Caki2 (cell line): Measurements from ENCODE around the gene COL4A1. TPM values are rescaled to one million over a fixed set of nuclear protein-coding genes. Genes with fewer than 3 reads are reported as not detected.
A peak's percentile ranks its signal among the peaks of the same experiment; 100 is the strongest.

Experiments used
- DNase-seq: peaks from one replicate; pipeline ENCODE4 v3.0.0-alpha.2; 2015; ENCODE audit warnings: low read depth
- in situ Hi-C: cut with HindIII; loops from 2 replicates; pipeline ENCODE4 v1.10.0; 2016; ENCODE audit warnings: low sequenced_read_pairs, low pct_unique_long_range_greater_than_20kb, mixed read lengths
- total RNA-seq: library from RNA; depleted of rRNA; stranded (reverse); fragments of >200 nt; shearing (Covaris generic); gene quantifications from 2 replicates; pipeline ENCODE4 v1.2.3, GENCODE V29; 2014; ENCODE audit warnings: low replicate concordance

COL4A1 gene
- total RNA-seq, 1 experiment from 2014 or later, result 454 TPM

DNA sequence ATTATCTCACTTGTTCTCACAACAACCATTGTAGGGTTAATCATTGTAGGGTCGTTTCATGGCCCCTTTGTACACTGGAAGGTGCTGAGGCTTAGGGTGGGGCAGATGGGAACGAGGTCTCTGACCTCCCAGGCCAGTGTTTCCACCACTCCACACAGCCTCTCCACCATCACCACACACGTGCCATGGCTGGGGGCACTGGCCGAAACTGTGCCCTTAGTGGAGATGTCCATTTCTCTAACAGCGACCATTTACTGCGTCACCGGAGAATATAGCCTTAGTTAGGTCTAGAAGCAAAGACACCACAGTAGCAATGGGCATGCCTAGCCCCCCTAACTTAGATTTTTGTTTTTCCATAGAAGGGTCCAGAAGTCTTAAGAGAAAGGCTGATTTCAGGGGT is 36.5 kb downstream of the COL4A1 start:
- DNase-seq, result no peak
- in situ Hi-C loops, result no loop called here

DNA sequence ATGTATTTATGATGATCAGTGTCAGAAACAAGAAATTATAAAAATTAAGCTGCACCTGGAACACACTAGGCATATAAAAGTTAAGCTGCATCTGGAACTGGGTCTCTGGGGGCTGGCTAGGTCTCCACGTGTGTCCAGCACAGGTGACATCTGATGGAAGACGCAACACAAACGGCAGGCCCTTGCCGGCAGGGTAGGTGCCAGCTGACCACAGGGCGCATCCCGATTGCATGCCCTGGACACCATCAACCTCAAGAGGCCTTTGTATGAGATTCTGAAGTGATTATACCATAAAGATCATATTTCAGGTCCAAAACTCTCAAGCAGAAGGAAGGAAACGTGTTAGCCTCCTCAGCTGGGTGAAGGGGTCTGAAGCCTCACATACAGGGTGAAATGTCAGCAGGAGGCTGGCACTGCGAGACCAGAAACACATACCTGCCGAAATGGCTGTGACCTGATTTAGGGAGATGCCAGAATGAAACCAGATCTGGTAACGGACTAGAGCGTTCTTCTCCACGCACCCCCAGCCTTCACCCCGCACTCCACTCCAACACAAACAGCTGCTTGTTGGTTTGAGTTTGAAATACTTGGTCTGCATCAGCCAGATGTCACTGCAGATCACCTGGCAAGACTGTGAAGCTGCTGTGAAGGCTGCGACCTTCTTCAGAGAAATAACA is 37.3 kb downstream of the COL4A1 start:
- no peak for DNase-seq
- in situ Hi-C loops, result no loop called here

DNA sequence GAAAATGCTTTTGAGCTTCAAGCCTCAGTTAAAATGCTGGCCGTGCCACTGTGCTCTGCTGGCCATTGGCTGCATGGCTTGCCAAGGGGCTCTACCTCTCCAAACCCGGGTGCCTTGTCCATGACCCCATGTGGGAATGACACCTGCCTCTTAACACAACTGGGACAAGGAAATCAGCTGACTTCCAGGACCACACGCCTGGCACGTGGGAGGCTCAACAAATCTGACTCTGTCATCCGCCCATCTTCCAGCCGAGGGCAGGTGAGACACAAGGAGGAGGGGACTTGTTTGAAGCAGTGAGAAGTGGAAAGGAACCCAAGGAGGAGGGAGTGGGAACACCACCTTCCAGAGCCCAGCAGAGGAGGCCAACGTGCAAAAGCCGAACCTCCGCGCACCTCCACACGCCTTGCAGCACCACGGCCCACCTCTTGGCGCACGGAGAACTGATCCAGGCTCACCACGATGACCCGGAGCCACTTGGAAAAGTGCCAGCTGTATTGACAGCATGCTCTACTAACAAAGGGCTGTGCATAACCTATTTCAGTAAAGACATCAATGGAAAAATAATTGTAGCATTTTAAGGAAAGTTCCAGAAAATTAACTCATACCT is 38.3 kb downstream of the COL4A1 start:
- in situ Hi-C loops, result no loop called here
- no peak for DNase-seq

DNA sequence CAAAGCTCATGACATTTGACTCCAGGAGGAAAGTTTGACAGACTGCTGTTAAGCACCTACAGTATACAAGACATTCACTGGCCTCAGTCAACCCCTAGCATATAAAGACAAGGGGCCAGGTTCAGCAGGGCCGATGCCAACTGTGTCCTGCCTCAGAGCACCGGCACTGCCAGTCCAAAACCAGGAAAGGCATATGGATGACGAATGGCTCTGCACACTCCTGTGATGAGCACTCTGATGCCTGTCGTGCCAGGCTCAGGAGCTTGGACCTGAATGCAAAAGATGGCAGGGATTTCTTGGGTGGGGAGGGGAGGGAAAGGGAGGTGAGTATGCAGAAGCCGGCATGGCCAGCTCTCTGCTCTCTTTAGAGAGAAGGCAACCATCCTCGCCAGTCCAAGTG is 38.9 kb downstream of the COL4A1 start:
- no peak for DNase-seq
- in situ Hi-C loops, result no loop called here

DNA sequence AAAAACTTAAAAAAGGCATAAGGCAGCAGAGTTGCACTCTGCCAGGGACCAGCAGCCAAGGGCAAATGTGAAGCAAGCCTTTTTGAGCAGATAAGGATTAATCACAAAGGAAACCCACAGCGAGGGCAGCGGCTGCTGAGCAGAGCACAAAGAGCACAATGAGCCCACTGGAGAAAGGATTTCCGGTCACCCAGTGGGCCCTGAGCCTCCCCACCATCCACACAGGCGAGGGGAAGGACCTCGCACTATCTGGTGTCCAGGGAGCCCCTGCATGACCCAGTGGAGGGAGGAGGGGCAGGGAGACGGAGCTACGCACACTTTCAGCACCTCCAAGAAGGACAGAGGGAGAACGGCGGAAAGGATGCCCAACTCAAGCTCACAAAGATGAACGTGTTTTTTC is 40.0 kb downstream of the COL4A1 start:
- in situ Hi-C loops, result no loop called here
- DNase-seq, result no peak

DNA sequence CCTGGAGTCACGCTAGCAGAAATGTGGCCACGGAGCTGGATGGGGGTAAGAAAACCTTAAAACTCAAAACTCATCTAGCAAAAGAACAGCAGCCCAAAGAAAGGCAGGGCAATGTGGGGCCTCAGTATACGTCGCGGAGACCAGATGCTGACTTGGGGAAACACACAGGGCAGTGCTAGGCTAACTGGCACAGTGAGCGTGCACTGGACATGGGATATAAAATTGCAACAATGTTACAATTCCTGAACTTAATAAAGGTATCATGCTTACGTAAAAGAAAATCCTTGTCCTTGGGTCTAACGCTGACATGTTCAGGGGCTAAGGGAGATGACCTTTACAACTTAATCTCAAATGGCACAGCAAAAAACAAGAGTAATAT is 40.5 kb downstream of the COL4A1 start:
- in situ Hi-C loops, result no loop called here
- DNase-seq, result no peak

DNA sequence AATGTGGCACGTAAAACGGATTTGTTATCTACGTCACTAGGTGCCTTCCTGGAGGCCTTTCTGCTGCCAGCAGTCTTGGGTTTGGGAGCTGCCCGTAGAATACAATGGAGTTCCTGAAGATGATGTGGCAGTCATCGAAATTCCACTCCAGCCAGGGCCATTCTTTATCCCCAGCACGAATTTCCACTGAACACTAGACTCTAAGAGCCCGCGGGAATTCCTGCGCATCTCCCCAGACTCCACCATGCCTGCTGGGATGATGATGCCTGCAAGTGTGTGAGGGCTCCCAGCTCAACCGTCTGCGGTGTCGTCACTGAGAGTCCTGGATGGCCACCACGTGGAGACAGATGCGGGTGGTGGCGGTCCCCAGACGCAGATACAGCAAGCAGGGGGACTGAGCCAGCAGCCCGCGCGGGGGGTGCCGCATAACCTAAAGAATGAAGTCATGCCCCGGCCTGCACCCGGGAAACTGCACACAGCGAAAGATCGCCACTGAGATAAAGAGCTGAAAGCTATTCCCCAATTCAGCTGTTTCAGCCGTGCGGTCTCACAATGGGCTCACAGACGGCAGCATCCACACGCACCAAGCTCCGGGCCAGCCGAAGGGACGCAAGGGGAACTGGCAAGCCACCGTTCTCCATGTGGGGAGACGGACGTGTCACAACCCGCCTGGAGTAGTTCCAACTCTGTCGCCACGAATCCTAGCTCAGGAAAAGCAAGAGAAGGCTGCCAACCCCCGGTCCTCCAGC is 41.1 kb downstream of the COL4A1 start:
- no peak for DNase-seq

DNA sequence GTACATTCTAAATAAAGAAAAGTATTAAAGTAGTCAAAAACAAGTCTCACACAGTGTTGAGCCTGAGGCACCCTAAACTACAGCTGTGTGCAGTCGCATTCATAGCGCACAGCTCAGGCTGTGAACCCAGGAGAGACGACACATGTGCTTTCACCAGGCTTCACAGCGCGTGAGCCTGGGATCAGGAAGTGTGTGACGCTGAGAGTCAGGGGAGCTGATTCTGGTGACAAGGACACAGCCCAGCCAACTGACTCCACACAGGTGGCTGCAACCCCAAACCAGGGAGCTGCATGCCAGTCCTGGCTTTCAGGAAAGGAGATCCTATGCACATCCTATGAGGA is 41.6 kb downstream of the COL4A1 start:
- in situ Hi-C loops, result no loop called here
- DNase-seq, result no peak

More for the DNA sequence above, 41.1 kb downstream of the COL4A1 start:
- in situ Hi-C loops, result no loop called here

DNA sequence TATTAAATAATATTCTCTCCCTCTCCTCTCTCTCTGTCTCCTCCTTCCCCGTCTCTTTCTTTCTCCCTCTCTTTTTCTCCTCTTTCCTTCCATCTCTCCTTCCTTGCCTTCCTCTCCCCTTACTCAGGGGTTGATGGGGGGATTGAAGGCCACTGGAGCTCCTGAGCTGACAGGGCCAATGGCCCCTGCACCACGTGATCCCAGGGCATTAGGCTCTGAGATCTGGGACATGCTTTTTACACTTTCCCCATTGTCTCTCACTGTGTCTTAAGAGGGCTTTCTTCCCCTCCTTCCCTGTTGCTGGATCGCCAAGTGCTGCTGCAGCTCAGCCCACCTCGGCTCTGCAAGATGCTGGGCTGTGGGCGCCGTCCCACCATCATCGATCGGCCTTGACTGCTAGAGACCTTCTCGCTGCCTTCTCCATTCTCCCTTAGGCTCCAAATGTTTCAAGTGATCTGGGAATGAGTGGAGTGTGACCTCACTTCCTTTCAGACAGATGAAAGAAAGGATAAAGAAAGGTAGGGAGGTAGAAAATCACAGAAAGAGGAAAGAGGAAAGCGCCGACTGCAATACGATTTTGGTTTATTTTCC is 42.2 kb downstream of the COL4A1 start:
- in situ Hi-C loops, result no loop called here
- no peak for DNase-seq

DNA sequence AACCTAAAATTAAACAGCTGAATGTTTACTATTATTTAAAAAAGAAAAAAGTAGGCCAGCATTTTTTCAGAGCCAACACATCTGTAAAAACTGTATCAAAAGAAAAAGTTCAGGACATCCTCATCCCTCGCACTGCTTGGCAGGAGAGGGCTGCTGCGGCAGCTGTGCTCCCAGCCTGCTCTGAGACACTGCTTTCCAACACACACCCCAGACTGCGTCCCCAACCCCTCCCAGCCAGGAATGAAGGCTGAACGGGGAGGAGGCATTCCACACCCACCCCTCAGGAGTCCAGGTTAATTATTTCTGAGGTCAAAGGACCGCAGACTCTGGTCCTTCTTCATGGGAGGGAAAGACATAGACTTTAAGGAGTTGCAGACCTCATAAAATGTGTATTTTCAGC is 43.1 kb downstream of the COL4A1 start:
- no peak for DNase-seq
- in situ Hi-C loops, result no loop called here

DNA sequence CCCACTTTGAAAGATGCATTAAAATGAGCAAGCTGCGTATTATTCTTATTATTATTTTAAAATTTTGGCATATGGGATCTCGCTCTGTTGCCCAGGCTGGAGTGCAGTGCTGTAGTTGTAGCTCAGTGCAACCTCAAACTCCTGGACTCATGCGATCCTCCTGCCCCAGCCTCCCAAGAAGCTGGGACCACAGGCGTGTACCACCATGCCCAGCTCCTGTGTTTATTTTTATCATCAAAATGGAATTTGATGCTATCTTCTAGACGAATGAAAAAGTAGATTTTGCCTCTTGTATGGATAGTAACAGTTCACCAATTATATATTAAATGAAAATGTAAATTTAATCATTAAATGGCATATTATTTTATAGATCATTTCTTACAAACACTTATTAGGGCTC is 43.6 kb downstream of the COL4A1 start:
- no peak for DNase-seq
- in situ Hi-C loops, result no loop called here

DNA sequence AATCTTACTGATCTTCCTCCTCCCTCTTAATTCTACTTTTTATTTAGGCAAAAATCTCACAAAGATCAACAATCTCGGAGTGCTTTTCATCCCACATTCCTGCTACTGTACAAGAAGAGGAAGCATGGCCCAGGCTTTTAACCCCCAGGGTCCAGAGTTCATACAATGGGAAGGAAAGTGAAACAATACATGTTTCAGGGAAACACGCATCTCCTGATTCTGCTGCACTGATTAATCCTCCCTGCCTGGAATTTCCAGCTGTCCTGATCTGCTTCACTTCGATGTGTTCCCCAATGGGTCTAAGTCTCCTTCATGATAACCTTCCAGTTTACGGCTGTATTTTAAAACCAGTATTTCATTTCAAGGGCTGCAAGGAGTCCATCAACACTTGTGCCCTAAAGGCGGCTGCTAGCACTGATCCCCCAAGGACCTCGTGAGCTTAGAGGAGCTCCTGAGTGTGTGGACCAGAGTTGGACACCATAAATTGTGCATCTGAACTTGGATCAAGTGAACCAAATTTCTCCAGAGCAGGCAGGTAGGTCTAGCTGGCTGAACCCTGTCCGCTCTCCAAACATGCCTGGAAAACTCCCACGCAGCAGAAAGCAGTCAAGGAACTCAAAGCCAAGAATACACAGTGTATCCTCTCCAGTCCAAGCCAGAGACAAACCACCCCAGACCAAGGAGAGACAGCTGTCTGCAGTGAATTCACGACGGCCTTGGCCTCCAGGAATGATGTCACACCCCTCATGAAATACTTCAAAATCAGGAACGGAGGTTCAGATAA is 44.3 kb downstream of the COL4A1 start:
- in situ Hi-C loops, result no loop called here

DNA sequence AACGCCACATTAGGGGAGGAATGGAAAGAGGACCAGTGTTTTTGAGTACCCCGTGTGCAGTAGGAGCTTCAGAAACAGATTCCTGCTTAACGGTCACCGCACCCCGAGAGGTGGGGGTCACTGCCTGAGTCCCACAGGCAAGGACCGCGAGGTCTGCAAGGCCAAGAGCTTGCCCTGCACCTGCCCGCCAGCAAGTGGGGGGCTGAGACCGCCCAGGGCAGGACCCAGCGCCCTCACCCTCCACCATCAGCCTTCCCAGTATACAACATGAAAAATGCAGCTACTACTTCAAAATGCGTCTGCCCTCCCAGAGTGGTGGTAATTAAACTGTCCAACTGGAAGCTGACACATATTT is 44.9 kb downstream of the COL4A1 start:
- in situ Hi-C loops, result no loop called here
- no peak for DNase-seq

More for the DNA sequence above, 44.3 kb downstream of the COL4A1 start:
- no peak for DNase-seq

DNA sequence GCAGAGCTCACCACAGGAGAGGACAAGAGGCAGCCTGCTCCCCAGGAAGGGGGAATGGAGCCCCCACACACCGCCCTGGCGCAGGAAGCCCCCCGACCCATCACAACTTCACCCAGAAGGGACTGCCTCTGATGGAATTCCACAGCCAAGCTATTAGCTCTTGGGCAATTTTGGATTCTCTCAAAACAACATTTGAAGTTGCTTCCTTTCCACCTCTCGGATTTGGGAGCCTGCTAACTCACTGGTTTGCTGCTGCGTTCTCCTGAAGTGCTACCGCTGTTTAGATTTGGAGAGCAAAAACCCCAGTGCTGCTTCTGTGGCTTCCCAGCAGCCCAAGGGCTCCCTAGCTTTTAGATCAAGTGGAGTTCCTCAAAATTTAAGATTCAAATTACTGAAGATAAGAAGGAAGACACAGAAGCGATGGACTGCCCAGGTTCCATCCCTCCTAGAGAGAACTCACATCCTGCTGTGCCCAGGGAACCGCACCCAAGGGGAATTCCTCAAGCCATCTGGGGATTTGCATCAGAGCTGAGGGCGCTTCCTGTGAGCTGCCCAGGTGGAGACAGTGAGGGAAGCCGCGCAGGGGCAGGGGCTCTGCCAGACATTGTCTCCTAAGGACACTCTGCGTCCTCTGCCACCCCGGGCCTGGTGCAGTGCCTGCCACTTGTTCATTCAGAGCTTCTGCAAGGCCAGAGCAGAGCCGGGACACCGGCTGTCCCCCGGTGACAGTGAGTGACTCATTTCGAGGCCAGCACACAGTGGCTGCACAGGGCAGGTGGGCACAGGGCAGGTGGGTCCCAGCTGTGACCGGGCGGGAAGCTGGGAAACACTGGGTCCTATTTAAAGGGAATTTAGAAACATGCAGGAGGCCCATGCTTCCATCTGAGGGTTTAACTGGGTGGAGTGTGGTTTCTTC is 45.5 kb downstream of the COL4A1 start:
- peak; percentile 14 for DNase-seq
- in situ Hi-C loops, result no loop called here

DNA sequence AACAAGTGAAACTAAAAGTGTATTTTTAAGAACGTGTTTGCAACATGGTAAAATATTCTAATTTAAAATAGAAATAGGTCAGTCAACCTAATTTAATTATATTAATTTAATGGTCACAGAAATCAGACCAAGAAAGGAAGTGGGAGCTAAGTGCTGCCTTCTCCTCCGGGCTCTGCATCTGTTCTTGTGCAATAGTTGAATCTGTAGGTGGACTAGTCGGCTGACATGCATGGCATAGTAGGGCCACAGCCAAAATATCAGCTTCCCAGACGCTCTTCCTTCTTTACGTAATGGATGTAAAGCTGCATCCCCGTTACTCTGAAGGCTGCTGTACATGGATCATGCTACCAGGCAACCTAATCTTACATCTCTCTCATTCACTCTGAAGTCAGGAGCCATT is 47.3 kb downstream of the COL4A1 start:
- in situ Hi-C loops, result no loop called here
- no peak for DNase-seq

DNA sequence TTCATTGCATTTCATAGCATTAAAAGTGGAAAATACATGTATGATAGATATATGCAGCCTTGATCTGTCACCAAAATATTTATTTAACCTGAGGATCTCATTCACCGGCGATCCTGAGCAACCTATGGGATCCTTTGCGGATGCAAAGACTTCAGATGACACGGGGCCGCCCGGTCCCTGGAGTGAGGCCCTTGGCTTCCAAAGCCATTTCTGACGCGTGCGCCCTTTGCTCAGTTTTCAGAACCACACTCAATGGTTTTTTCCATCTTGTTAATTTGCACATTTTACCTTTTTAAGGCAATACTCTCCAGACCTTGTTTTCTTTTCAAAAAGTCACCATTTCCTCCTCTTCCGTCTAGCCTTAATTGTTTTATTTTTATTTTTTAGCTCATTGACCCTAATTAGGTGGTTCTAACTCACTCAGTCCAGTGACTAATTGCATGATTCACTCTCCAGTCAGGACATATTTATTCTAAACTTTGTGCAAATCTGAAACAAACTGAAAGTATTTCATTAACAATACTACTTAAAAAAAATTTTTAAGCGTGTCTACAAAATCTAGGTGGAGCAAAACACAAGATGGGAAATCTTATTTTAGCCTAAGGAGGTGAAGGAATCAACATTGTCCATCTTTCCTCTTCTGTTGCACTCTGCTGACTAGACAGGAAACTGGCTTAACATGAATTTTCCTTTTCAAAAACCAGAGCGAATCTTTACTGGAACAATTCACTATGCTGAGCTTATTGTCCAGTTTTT is 47.9 kb downstream of the COL4A1 start:
- in situ Hi-C loops, result no loop called here

DNA sequence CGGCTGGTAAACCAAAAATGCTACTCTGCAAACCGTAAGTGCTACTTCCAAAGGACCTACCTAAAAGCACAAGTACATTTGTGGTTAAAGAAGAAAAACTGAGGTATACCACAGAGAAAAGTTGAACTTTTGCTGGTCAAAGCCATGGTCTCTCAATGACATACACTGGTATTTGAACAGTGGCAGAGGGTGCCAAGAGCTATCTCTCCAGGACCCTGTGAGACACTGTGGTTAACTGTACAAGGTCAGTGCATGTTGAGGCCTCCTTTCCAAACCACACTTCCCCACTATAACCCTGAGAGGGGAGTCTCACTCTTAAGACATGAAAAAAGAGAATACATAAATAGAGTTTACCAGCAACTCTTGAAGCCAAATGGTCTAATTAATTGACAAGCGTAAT is 49.5 kb downstream of the COL4A1 start:
- in situ Hi-C loops, result no loop called here

More for the DNA sequence above, 47.9 kb downstream of the COL4A1 start:
- DNase-seq, result no peak

More for the DNA sequence above, 49.5 kb downstream of the COL4A1 start:
- DNase-seq, result no peak
